Neuronal stem cell (in vitro differentiated cells): ENCODE measurements around the gene CIRBP.

Experiments used
- DNase-seq: peaks from one replicate; pipeline ENCODE4 v3.0.0-alpha.2; 2013; ENCODE audit warnings: low spot score
- H2AFZ ChIP-seq: one replicate; pipeline ENCODE4 v1.6.1; 2013; ENCODE audit warnings: mild to moderate bottlenecking, low read length, inconsistent platforms
- H2AK5ac ChIP-seq: 2 replicates; pipeline ENCODE4 v1.6.1; 2013; ENCODE audit warnings: low read depth, mild to moderate bottlenecking, inconsistent platforms, low read length, moderate library complexity, mixed read lengths
- H2BK120ac ChIP-seq: 2 replicates; pipeline ENCODE4 v1.6.1; 2013; ENCODE audit warnings: low read depth, mild to moderate bottlenecking, inconsistent platforms, low read length, moderate library complexity, mixed read lengths
- H2BK12ac ChIP-seq: one replicate; pipeline ENCODE4 v1.6.1; 2013; ENCODE audit warnings: low read length, inconsistent platforms
- H2BK15ac ChIP-seq: 2 replicates; pipeline ENCODE4 v1.6.1; 2013; ENCODE audit warnings: mild to moderate bottlenecking, low read length, inconsistent platforms, mixed read lengths
- H2BK5ac ChIP-seq: one replicate; pipeline ENCODE4 v1.6.1; 2013; ENCODE audit warnings: inconsistent platforms, mild to moderate bottlenecking, low read length, moderate library complexity
- H3K14ac ChIP-seq: one replicate; pipeline ENCODE4 v1.6.1; 2013; ENCODE audit warnings: low read length, inconsistent platforms
- H3K18ac ChIP-seq: 2 replicates; pipeline ENCODE4 v1.6.1; 2013; ENCODE audit warnings: low read length, inconsistent platforms
- H3K23ac ChIP-seq: 2 replicates; pipeline ENCODE4 v1.6.1; 2013; ENCODE audit warnings: low read depth, mild to moderate bottlenecking, mixed read lengths, low read length, inconsistent platforms; ENCODE audit not compliant: poor library complexity
- H3K27ac ChIP-seq: replicated peaks from 3 replicates; pipeline ENCODE4 v1.5.1; 2013; ENCODE audit warnings: low read length, inconsistent platforms
- H3K27me3 ChIP-seq, 3 experiments: 2 replicates each; pipeline ENCODE4 v1.6.1; 2013; ENCODE audit warnings: low read length in 3 of 3, mild to moderate bottlenecking in 2 of 3, inconsistent platforms in 1 of 3, low read depth in 1 of 3, mixed read lengths in 1 of 3, moderate library complexity in 1 of 3; ENCODE audit not compliant: control insufficient read depth in 3 of 3, insufficient read depth in 3 of 3
- H3K36me3 ChIP-seq, 2 donors: replicated peaks in 1 of 2; 2 replicates each; pipeline ENCODE4 v1.6.1; 2013; ENCODE audit warnings: low read length in 2 of 2; ENCODE audit not compliant: control insufficient read depth in 2 of 2, insufficient read depth in 2 of 2
- H3K4ac ChIP-seq: 2 replicates; pipeline ENCODE4 v1.6.1; 2013; ENCODE audit warnings: inconsistent platforms, mild to moderate bottlenecking, low read length, moderate library complexity
- H3K4me1 ChIP-seq, 2 donors: 1 replicate in 1 of 2; 2 replicates in 1 of 2; pipeline ENCODE4 v1.6.1; 2013; ENCODE audit warnings: low read length in 2 of 2, low read depth in 1 of 2; ENCODE audit not compliant: control insufficient read depth in 2 of 2, insufficient read depth in 1 of 2
- H3K4me2 ChIP-seq: one replicate; pipeline ENCODE4 v1.6.1; 2013; ENCODE audit warnings: mild to moderate bottlenecking, low read length, inconsistent platforms; ENCODE audit not compliant: insufficient read depth, poor library complexity, severe bottlenecking
- H3K4me3 ChIP-seq, 2 donors: 2 replicates each; pipeline ENCODE4 v1.5.1; 2013; ENCODE audit warnings: low read length in 2 of 2, mild to moderate bottlenecking in 2 of 2, inconsistent platforms in 1 of 2, moderate library complexity in 1 of 2
- H3K79me1 ChIP-seq: one replicate; pipeline ENCODE4 v1.6.1; 2013; ENCODE audit warnings: low read depth, mild to moderate bottlenecking, inconsistent platforms, low read length, moderate library complexity
- H3K9ac ChIP-seq: one replicate; pipeline ENCODE4 v1.6.1; 2013; ENCODE audit warnings: mild to moderate bottlenecking, low read depth, low read length, inconsistent platforms; ENCODE audit not compliant: poor library complexity
- H3K9me3 ChIP-seq, 2 donors: replicated peaks in 1 of 2; 2 replicates each; pipeline versions ENCODE3 to v1.6.1; 2013; ENCODE audit warnings: low read length in 2 of 2, mild to moderate bottlenecking in 2 of 2, inconsistent platforms in 1 of 2, low read depth in 1 of 2, mixed read lengths in 1 of 2, moderate library complexity in 1 of 2; ENCODE audit not compliant: control insufficient read depth in 2 of 2, insufficient read depth in 1 of 2
- H4K8ac ChIP-seq: one replicate; pipeline ENCODE4 v1.6.1; 2013; ENCODE audit warnings: low read depth, mild to moderate bottlenecking, inconsistent platforms, low read length, moderate library complexity
- H4K91ac ChIP-seq: one replicate; pipeline ENCODE4 v1.6.1; 2013; ENCODE audit warnings: low read length, low read depth, mild to moderate bottlenecking, inconsistent platforms; ENCODE audit not compliant: poor library complexity
- WGBS, 2 donors: extraction: QIAGEN DNeasy Blood & Tissue Kit; methylation state at CpG; one replicate each; pipeline ENCODE4 v1.1.7; 2013; ENCODE audit warnings: missing lambda C conversion rate in 2 of 2, mixed read lengths in 1 of 2; ENCODE audit not compliant: insufficient read length in 2 of 2, insufficient replicate concordance in 1 of 2; ENCODE audit errors: extremely low coverage in 2 of 2; 5-methylcytosine and 5-hydroxymethylcytosine counted together

Gene CIRBP

GRCh38 chr19:1264801-1265614 is 4.1 kb upstream of the CIRBP start:
- Histone ChIP-seq H2AFZ (no peak overlapping the region), H2BK15ac (peak overlapping the region; percentile 51), H2BK5ac (peak overlapping the region; percentile 84), H3K36me3 (peaks cover 1 to 4% of the 10 kb centered on the region in 2 donors), H3K27me3 (peaks cover 0 to 2% (median 0%) of the 10 kb centered on the region in 3 experiments), H2BK120ac (peak overlapping the region; percentile 33), H3K4me1 (peaks cover 61 to 69% of the 10 kb centered on the region in 2 donors), H4K8ac (no peak overlapping the region), H2AK5ac (peak overlapping the region; percentile 94), H3K23ac (peak overlapping the region; percentile 80), H3K4me2 (peak overlapping the region; percentile 90), H3K79me1 (peaks cover 27% of the 10 kb centered on the region), H3K14ac (peak overlapping the region; percentile 40), H3K18ac (peak overlapping the region; percentile 91), H3K27ac (peak overlapping the region; percentile 90), H3K9ac (peak overlapping the region; percentile 96), H3K9me3 (no peaks in the 10 kb centered on the region), H4K91ac (peak overlapping the region; percentile 41), H3K4me3 (no peak overlapping the region), H3K4ac (peak overlapping the region; percentile 98), H2BK12ac (peak overlapping the region; percentile 99)
- no peak for DNase-seq
- WGBS, 2 donors, result no CpG with 5 or more reads among the region's 26 CpGs

GRCh38 chr19:1265615-1266128 is 3.5 kb upstream of the CIRBP start:
- Histone ChIP-seq H3K79me1 (peaks cover 22% of the 10 kb centered on the region), H4K8ac (peak overlapping the region; percentile 93), H2AK5ac (peak overlapping the region; percentile 100), H3K9me3 (no peaks in the 10 kb centered on the region), H3K4me1 (peaks cover 58 to 69% of the 10 kb centered on the region in 2 donors), H3K9ac (peak overlapping the region; percentile 98), H3K4ac (peak overlapping the region; percentile 100), H2BK120ac (peak overlapping the region; percentile 100), H3K27me3 (peaks cover 0 to 2% (median 0%) of the 10 kb centered on the region in 3 experiments), H3K14ac (peak overlapping the region; percentile 100), H3K18ac (peak overlapping the region; percentile 100), H2BK12ac (peak overlapping the region; percentile 99), H3K27ac (peak overlapping the region; percentile 90), H3K36me3 (peaks cover 1 to 11% of the 10 kb centered on the region in 2 donors), H3K4me2 (peak overlapping the region; percentile 90), H2AFZ (peak overlapping the region; percentile 88), H3K4me3 (peak overlapping the region; percentile 47 to 73), H4K91ac (peak overlapping the region; percentile 100), H2BK15ac (peak overlapping the region; percentile 51), H3K23ac (peak overlapping the region; percentile 99), H2BK5ac (peak overlapping the region; percentile 84)
- no CpG with 5 or more reads among the region's 28 CpGs for WGBS, 2 donors
- no peak for DNase-seq

GRCh38 chr19:1266129-1266915 is 2.8 kb upstream of the CIRBP start:
- Histone ChIP-seq H3K18ac (peak overlapping the region; percentile 100), H2AFZ (peak overlapping the region; percentile 88), H3K4me2 (peak overlapping the region; percentile 90), H2BK12ac (peak overlapping the region; percentile 99), H2BK5ac (peak overlapping the region; percentile 84), H3K9ac (peak overlapping the region; percentile 98), H3K4me1 (peaks cover 61 to 75% of the 10 kb centered on the region in 2 donors), H3K4ac (peak overlapping the region; percentile 100), H3K27me3 (peaks cover 0 to 2% (median 0%) of the 10 kb centered on the region in 3 experiments), H3K23ac (peak overlapping the region; percentile 99), H2BK120ac (peak overlapping the region; percentile 100), H3K4me3 (peak overlapping the region; percentile 47 to 81), H2AK5ac (peak overlapping the region; percentile 100), H3K79me1 (peaks cover 23% of the 10 kb centered on the region), H4K8ac (peak overlapping the region; percentile 93), H3K9me3 (no peaks in the 10 kb centered on the region), H3K27ac (peak overlapping the region; percentile 90), H3K14ac (peak overlapping the region; percentile 100), H4K91ac (peak overlapping the region; percentile 100), H3K36me3 (peaks cover 8 to 17% of the 10 kb centered on the region in 2 donors), H2BK15ac (peak overlapping the region; percentile 51)
- peak; percentile 92 for DNase-seq
- no CpG with 5 or more reads among the region's 84 CpGs for WGBS, 2 donors
